Endothelial cell of umbilical vein (primary cell): Measurements from ENCODE around the gene RIGI. TPM values are rescaled to one million over a fixed set of nuclear protein-coding genes. Genes with fewer than 3 reads are reported as not detected.

Experiments
- BruUV-seq: library from RNA; stranded (reverse); fragments of 400-500 nt; replicated peaks from 2 replicates; lab custom pipeline; 2021; lab: Mats Ljungman, UMichigan
- CTCF ChIA-PET: fragments of 300-600, 350-600 bp; sonication (Branson Sonifier 250); formaldehyde crosslinking; loops from one replicate; lab custom pipeline; 2021; ENCODE audit warnings: antibody characterized with exemption, inconsistent platforms; lab: Charles Lee
- POLR2A ChIA-PET: fragments of 300-600, 350-600 bp; sonication (Branson Sonifier 250); formaldehyde crosslinking; loops from one replicate; lab custom pipeline; 2021; ENCODE audit warnings: antibody characterized with exemption, inconsistent platforms; lab: Charles Lee
- DNase-seq: peaks from one replicate; pipeline ENCODE4 v3.0.0-alpha.2; 2011; ENCODE audit warnings: low read depth, low spot score
- FAIRE-seq: peaks from 2 replicates; lab custom pipeline; 2011; peaks lifted over from hg19 to GRCh38; lab: Jason Lieb, UNC
- H2AFZ ChIP-seq: 2 replicates; pipeline ENCODE4 v1.6.0; 2012; ENCODE audit warnings: low read depth, low read length, control low read depth, inconsistent platforms
- H3K27ac ChIP-seq: 2 replicates; pipeline ENCODE4 v1.5.1; 2011; ENCODE audit warnings: low read depth, mild to moderate bottlenecking, control low read depth, low read length, moderate library complexity; ENCODE audit not compliant: insufficient read depth
- H3K27me3 ChIP-seq, 2 experiments: 2 replicates each; pipeline versions ENCODE4 v1.6.0 to v1.6.1; 2011; ENCODE audit warnings: low read length in 2 of 2, mixed read lengths in 1 of 2; ENCODE audit not compliant: control insufficient read depth in 2 of 2, insufficient read depth in 2 of 2
- H3K36me3 ChIP-seq, 2 experiments: 2 replicates in 1 of 2; 3 replicates in 1 of 2; pipeline ENCODE4 v1.5.1; 2011; ENCODE audit warnings: low read length in 2 of 2, mild to moderate bottlenecking in 1 of 2, moderate library complexity in 1 of 2; ENCODE audit not compliant: control insufficient read depth in 2 of 2, insufficient read depth in 2 of 2; ENCODE audit errors: extremely low read depth in 1 of 2
- H3K4me1 ChIP-seq: 3 replicates; pipeline ENCODE4 v1.5.1; 2011; ENCODE audit warnings: mild to moderate bottlenecking, low read length; ENCODE audit not compliant: control insufficient read depth, insufficient read depth; ENCODE audit errors: extremely low read depth
- H3K4me2 ChIP-seq: 2 replicates; pipeline ENCODE4 v1.6.1; 2011; ENCODE audit warnings: low read length, control low read depth, mixed read lengths; ENCODE audit not compliant: insufficient read depth
- H3K4me3 ChIP-seq, 3 experiments: fragments of 200-600 bp in 1 of 3; sonication (generic), shearing (Covaris generic) in 1 of 3; replicated peaks in 1 of 3; 2 replicates each; pipeline ENCODE4 v1.5.1; 2011 to 2016; ENCODE audit warnings: control low read depth in 3 of 3, low read length in 3 of 3, mild to moderate bottlenecking in 2 of 3, inconsistent platforms in 1 of 3, low read depth in 1 of 3, moderate library complexity in 1 of 3; ENCODE audit not compliant: insufficient read depth in 1 of 3
- H3K79me2 ChIP-seq: 2 replicates; pipeline ENCODE4 v1.6.0; 2012; ENCODE audit warnings: low read length, inconsistent platforms; ENCODE audit not compliant: control insufficient read depth, insufficient read depth
- H3K9ac ChIP-seq: replicated peaks from 2 replicates; pipeline ENCODE3; 2011; ENCODE audit warnings: low read length, control low read depth; ENCODE audit not compliant: insufficient read depth; ENCODE audit errors: extremely low read depth
- H3K9me1 ChIP-seq: replicated peaks from 3 replicates; pipeline ENCODE4 v1.6.0; 2011; ENCODE audit warnings: mild to moderate bottlenecking, low read length; ENCODE audit not compliant: control insufficient read depth, insufficient read depth; ENCODE audit errors: extremely low read depth
- H3K9me3 ChIP-seq: replicated peaks from 2 replicates; pipeline ENCODE4 v1.5.1; 2012; ENCODE audit warnings: low read length, inconsistent platforms; ENCODE audit not compliant: control insufficient read depth, insufficient read depth
- H4K20me1 ChIP-seq: replicated peaks from 2 replicates; pipeline ENCODE3; 2011; ENCODE audit warnings: mild to moderate bottlenecking, low read length; ENCODE audit not compliant: control insufficient read depth, insufficient read depth; ENCODE audit errors: extremely low read depth
- CTCF ChIP-seq, 2 donors: IDR thresholded peaks; 1 replicate in 1 of 2; 2 replicates in 1 of 2; pipeline ENCODE4 v1.5.1; 2011; ENCODE audit warnings: low read length in 2 of 2, mild to moderate bottlenecking in 2 of 2, moderate library complexity in 2 of 2, control low read depth in 1 of 2, inconsistent platforms in 1 of 2, low read depth in 1 of 2; ENCODE audit not compliant: insufficient read depth in 1 of 2; ENCODE audit errors: extremely low read depth in 1 of 2
- EZH2 ChIP-seq: IDR thresholded peaks from 2 replicates; pipeline ENCODE4 v1.6.1; 2012; ENCODE audit warnings: borderline replicate concordance, low read depth, mild to moderate bottlenecking, moderate library complexity, low read length, inconsistent platforms; ENCODE audit not compliant: severe bottlenecking
- FOS ChIP-seq: IDR thresholded peaks from 2 replicates; pipeline ENCODE4 v1.6.1; 2011; ENCODE audit warnings: mild to moderate bottlenecking, low read length, moderate library complexity, borderline replicate concordance; ENCODE audit not compliant: insufficient read depth
- GATA2 ChIP-seq: IDR thresholded peaks from 2 replicates; pipeline ENCODE4 v1.7.0; 2011; ENCODE audit warnings: low read depth, mild to moderate bottlenecking, moderate library complexity, mixed read lengths, low read length; ENCODE audit not compliant: insufficient read length, insufficient read depth
- JUN ChIP-seq: IDR thresholded peaks from 2 replicates; pipeline ENCODE4 v1.6.1; 2011; ENCODE audit warnings: borderline replicate concordance, low read depth; ENCODE audit not compliant: insufficient read length, insufficient read depth
- MAX ChIP-seq: IDR thresholded peaks from 2 replicates; pipeline ENCODE4 v1.6.1; 2011; ENCODE audit not compliant: insufficient read depth, insufficient read length
- MYC ChIP-seq: IDR thresholded peaks from one replicate; pipeline ENCODE4 v1.6.1; 2011; ENCODE audit warnings: mild to moderate bottlenecking, low read depth, low read length
- POLR2A ChIP-seq: IDR thresholded peaks from 2 replicates; pipeline ENCODE4 v1.6.1; 2012; ENCODE audit warnings: low read depth, mild to moderate bottlenecking, control low read depth, low read length
- POLR2AphosphoS5 ChIP-seq: IDR thresholded peaks from 2 replicates; pipeline ENCODE4 v1.6.1; 2012; ENCODE audit warnings: low read depth, mild to moderate bottlenecking, control low read depth, low read length, moderate library complexity; ENCODE audit not compliant: insufficient read depth
- dilution Hi-C: fragments of 300-500 bp; cut with MboI; formaldehyde crosslinking; loops from one replicate; pipeline ENCODE4 v1.15.0; 2019; ENCODE audit warnings: low sequenced_read_pairs; ENCODE audit not compliant: extremely low pct_ligation_motif_present
- intact Hi-C: fragments of 100-400 bp; cut with micrococcal nuclease; formaldehyde crosslinking; loops from one replicate; pipeline ENCODE4 v1.10.0; 2022
- polyA plus RNA-seq, 4 experiments: library from polyadenylated mRNA; depleted of rRNA in 3 of 4; stranded (reverse) in 3 of 4; unstranded in 1 of 4; fragments of >200 nt; gene quantifications; 2 replicates each; pipeline versions ENCODE4 v1.2.1 to v1.2.3, GENCODE V29; 2011 to 2012; ENCODE audit warnings: missing spikeins in 1 of 4
- total RNA-seq: library from RNA; stranded (reverse); gene quantifications from 2 replicates; pipeline ENCODE4 v1.2.3, GENCODE V29; 2021

Gene RIGI
- total and polyA plus RNA-seq, 2 donors (not counting 3 experiments of a cell fraction or from before 2014, with no cell fraction given) = 4.5 to 13.3 TPM

- no peaks in the 10 kb centered on the region for H3K79me2 ChIP-seq
- no peak for FAIRE-seq
- no peak overlapping the region for H3K9ac ChIP-seq
- no peaks in the 10 kb centered on the region for H3K36me3 ChIP-seq
- no peak overlapping the region for H3K4me3 ChIP-seq
- dilution Hi-C loops (no loop called here), intact Hi-C loops (no loop called here)
- CTCF ChIA-PET = interaction anchor here (0.7 kb wide), 1 partner anchor 95 kb away, joined by 3 read pairs; no protein-coding TSS in a partner anchor
- H3K4me1 ChIP-seq = no peaks in the 10 kb centered on the region
- no peaks in the 10 kb centered on the region for H3K9me1 ChIP-seq
- TF ChIP-seq FOS (no peak), MYC (no peak), MAX (no peak), EZH2 (no peak), POLR2A (no peak), CTCF (IDR thresholded peaks at IDR 0.05; ENCODE audit: extremely low read depth in 1 of 2, insufficient read depth in 1 of 2, low read depth in 1 of 2, low read length in 2 of 2) (no peak), JUN (no peak), POLR2AphosphoS5 (no peak), GATA2 (no peak)
- no peaks in the 10 kb centered on the region for H4K20me1 ChIP-seq
- no peak overlapping the region for H2AFZ ChIP-seq
- no TSS peak for BruUV-seq
- POLR2A ChIA-PET = no interaction called here
- no peaks in the 10 kb centered on the region for H3K27me3 ChIP-seq
- no peaks in the 10 kb centered on the region for H3K9me3 ChIP-seq
- H3K27ac ChIP-seq = no peak overlapping the region
- DNase-seq = no peak
- no peak overlapping the region for H3K4me2 ChIP-seq
These were observed 7.3 kb upstream of the RIGI start for GRCh38 chr9:32533336-32533735.
